Neural progenitor cell (in vitro differentiated cells): Measurements from ENCODE around the gene SCLT1. TPM values are rescaled to one million over a fixed set of nuclear protein-coding genes. Genes with fewer than 3 reads are reported as not detected.

Experiments
- DNase-seq: peaks from one replicate; pipeline ENCODE4 v3.0.0-alpha.2; 2016; ENCODE audit warnings: low spot score
- H2AFZ ChIP-seq: fragments of 200-600 bp; sonication (generic); replicated peaks from 2 replicates; pipeline ENCODE4 v1.6.1; 2016; ENCODE audit warnings: antibody characterized with exemption
- H3F3A ChIP-seq: fragments of 200-600 bp; sonication (generic); 2 replicates; pipeline ENCODE4 v1.6.1; 2016; ENCODE audit warnings: antibody characterized with exemption, low read depth
- H3K27ac ChIP-seq: fragments of 200-600 bp; sonication (generic); 2 replicates; pipeline ENCODE4 v1.5.1; 2016; ENCODE audit warnings: mild to moderate bottlenecking
- H3K27me3 ChIP-seq: fragments of 200-600 bp; sonication (generic); 2 replicates; pipeline ENCODE4 v1.6.1; 2016; ENCODE audit warnings: mild to moderate bottlenecking, moderate library complexity
- H3K36me3 ChIP-seq: fragments of 200-600 bp; sonication (generic); 2 replicates; pipeline ENCODE4 v1.5.1; 2016
- H3K4me1 ChIP-seq: fragments of 200-600 bp; sonication (generic); 2 replicates; pipeline ENCODE4 v1.6.1; 2016; ENCODE audit warnings: mixed run types
- H3K4me2 ChIP-seq: fragments of 200-600 bp; sonication (generic); 2 replicates; pipeline ENCODE4 v1.6.1; 2016
- H3K4me3 ChIP-seq: fragments of 200-600 bp; sonication (generic); 2 replicates; pipeline ENCODE4 v1.5.1; 2016
- H3K79me2 ChIP-seq: fragments of 200-600 bp; sonication (generic); 2 replicates; pipeline ENCODE4 v1.6.1; 2016; ENCODE audit warnings: low read depth
- H3K9ac ChIP-seq: fragments of 200-600 bp; sonication (generic); 2 replicates; pipeline ENCODE4 v1.6.1; 2016
- H3K9me3 ChIP-seq: fragments of 200-600 bp; sonication (generic); 2 replicates; pipeline ENCODE4 v1.5.1; 2016; ENCODE audit warnings: low read depth
- H4K20me1 ChIP-seq: fragments of 200-600 bp; sonication (generic); 2 replicates; pipeline ENCODE4 v1.6.1; 2016; ENCODE audit warnings: low read depth
- H3K27ac Mint-ChIP-seq: 3 replicates; pipeline ENCODE4 v1.8.0; 2021; ENCODE audit warnings: mixed read lengths
- H3K27me3 Mint-ChIP-seq: 2 replicates; pipeline ENCODE4 v1.8.0; 2022; ENCODE audit warnings: low read depth, mild to moderate bottlenecking, inconsistent platforms, moderate library complexity, mixed read lengths; ENCODE audit not compliant: insufficient read depth
- H3K36me3 Mint-ChIP-seq: 3 replicates; pipeline ENCODE4 v1.8.0; 2021; ENCODE audit warnings: mixed read lengths
- H3K4me1 Mint-ChIP-seq: 3 replicates; pipeline ENCODE4 v1.8.0; 2021; ENCODE audit warnings: mixed read lengths
- H3K4me3 Mint-ChIP-seq: 3 replicates; pipeline ENCODE4 v1.8.0; 2021; ENCODE audit warnings: mild to moderate bottlenecking, moderate library complexity, mixed read lengths
- H3K9me3 Mint-ChIP-seq: 3 replicates; pipeline ENCODE4 v1.8.0; 2020; ENCODE audit warnings: mixed read lengths
- EZH2 ChIP-seq: fragments of 200-600 bp; sonication (generic); IDR thresholded peaks from 2 replicates; pipeline ENCODE4 v1.6.1; 2017; ENCODE audit warnings: antibody characterized with exemption, mild to moderate bottlenecking, moderate library complexity
- EZH2phosphoT487 ChIP-seq: fragments of 200-600 bp; sonication (generic); IDR thresholded peaks from 2 replicates; pipeline ENCODE4 v1.6.1; 2017; ENCODE audit warnings: antibody characterized with exemption
- total RNA-seq: library from RNA; depleted of rRNA; stranded (reverse); fragments of >200 nt; gene quantifications from 2 replicates; pipeline ENCODE4 v1.2.3, GENCODE V29; 2015; ENCODE audit warnings: low replicate concordance
- TF ChIP-seq, protein P1 (sequence below): fragments of 200-600 bp; sonication (generic); IDR thresholded peaks from 2 replicates; pipeline ENCODE4 v1.5.1; 2017; ENCODE audit warnings: antibody characterized with exemption, mild to moderate bottlenecking

Gene SCLT1
- total RNA-seq, 1 donor from 2014 or later: 30.0 TPM

DNA sequence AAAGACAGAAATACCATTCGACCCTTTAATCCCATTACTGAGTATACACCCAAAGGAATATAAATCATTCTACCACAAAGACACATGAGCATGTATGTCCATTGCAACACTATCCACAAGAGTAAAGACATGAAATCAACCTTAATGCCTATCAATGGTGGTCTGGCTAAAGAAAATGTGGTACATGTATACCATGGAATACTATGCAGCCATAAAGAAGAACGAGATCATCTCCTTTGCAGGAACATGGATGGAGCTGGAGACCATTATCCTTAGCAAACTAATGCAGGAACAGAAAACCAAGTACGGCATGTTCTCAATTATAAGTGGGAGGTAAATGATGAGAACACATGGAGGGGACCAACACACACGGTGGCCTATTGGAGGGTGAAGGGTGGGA, 7.9 kb downstream of the SCLT1 start:
- Mint-ChIP-seq H3K4me1 (peaks cover 4% of the 10 kb centered on the region), H3K36me3 (peaks cover 37% of the 10 kb centered on the region), H3K9me3 (peaks cover 56% of the 10 kb centered on the region), H3K4me3 (no peak overlapping the region), H3K27ac (no peak overlapping the region), H3K27me3 (peaks cover 3% of the 10 kb centered on the region)
- no peak overlapping the region for H2AFZ ChIP-seq
- TF ChIP-seq EZH2: no peak
- TF ChIP-seq, protein P1, sequence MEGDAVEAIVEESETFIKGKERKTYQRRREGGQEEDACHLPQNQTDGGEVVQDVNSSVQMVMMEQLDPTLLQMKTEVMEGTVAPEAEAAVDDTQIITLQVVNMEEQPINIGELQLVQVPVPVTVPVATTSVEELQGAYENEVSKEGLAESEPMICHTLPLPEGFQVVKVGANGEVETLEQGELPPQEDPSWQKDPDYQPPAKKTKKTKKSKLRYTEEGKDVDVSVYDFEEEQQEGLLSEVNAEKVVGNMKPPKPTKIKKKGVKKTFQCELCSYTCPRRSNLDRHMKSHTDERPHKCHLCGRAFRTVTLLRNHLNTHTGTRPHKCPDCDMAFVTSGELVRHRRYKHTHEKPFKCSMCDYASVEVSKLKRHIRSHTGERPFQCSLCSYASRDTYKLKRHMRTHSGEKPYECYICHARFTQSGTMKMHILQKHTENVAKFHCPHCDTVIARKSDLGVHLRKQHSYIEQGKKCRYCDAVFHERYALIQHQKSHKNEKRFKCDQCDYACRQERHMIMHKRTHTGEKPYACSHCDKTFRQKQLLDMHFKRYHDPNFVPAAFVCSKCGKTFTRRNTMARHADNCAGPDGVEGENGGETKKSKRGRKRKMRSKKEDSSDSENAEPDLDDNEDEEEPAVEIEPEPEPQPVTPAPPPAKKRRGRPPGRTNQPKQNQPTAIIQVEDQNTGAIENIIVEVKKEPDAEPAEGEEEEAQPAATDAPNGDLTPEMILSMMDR: no peak
- TF ChIP-seq EZH2phosphoT487: no peak
- H3K4me3 ChIP-seq: no peak overlapping the region
- H3K9ac ChIP-seq: no peak overlapping the region
- H3K9me3 ChIP-seq: peaks cover 8% of the 10 kb centered on the region
- no peaks in the 10 kb centered on the region for H3F3A ChIP-seq
- no peak overlapping the region for H3K4me2 ChIP-seq
- H3K4me1 ChIP-seq: no peaks in the 10 kb centered on the region
- H4K20me1 ChIP-seq: no peaks in the 10 kb centered on the region
- H3K27ac ChIP-seq: no peak overlapping the region
- no peaks in the 10 kb centered on the region for H3K36me3 ChIP-seq
- no peaks in the 10 kb centered on the region for H3K27me3 ChIP-seq
- peaks cover 70% of the 10 kb centered on the region for H3K79me2 ChIP-seq
- DNase-seq: no peak

DNA sequence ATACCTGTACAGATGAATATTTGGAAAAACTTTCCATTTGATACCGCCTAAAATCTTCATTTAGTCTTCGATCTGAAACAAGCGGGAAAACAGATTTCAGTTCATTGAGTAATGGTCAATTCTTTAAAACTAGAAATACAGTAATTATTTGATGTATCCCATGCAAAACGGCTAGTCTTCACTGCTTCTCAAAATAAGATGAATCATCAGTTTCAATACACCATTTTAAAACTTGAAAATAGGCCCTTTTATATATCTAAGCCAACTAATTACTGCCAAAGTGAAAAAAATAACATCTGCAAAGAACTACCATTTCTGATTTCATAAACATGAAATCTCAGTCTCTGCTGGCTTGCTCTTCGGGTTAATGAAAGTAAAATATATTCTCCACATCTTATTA, 11.0 kb downstream of the SCLT1 start:
- Histone ChIP-seq H2AFZ (no peak overlapping the region), H3K4me1 (no peaks in the 10 kb centered on the region), H3K79me2 (peaks cover 39% of the 10 kb centered on the region), H3K4me3 (no peak overlapping the region), H3K27ac (no peak overlapping the region), H4K20me1 (no peaks in the 10 kb centered on the region), H3K9me3 (peaks cover 8% of the 10 kb centered on the region), H3K36me3 (no peaks in the 10 kb centered on the region), H3F3A (no peaks in the 10 kb centered on the region), H3K27me3 (no peaks in the 10 kb centered on the region), H3K9ac (no peak overlapping the region), H3K4me2 (no peak overlapping the region)
- peaks cover 62% of the 10 kb centered on the region for H3K9me3 Mint-ChIP-seq
- no peak for DNase-seq
- H3K4me3 Mint-ChIP-seq: no peak overlapping the region
- TF ChIP-seq, protein P1: no peak
- TF ChIP-seq EZH2phosphoT487 (no peak), EZH2 (no peak)
- peaks cover 3% of the 10 kb centered on the region for H3K27me3 Mint-ChIP-seq
- no peak overlapping the region for H3K27ac Mint-ChIP-seq
- peaks cover 50% of the 10 kb centered on the region for H3K36me3 Mint-ChIP-seq
- peaks cover 4% of the 10 kb centered on the region for H3K4me1 Mint-ChIP-seq

DNA sequence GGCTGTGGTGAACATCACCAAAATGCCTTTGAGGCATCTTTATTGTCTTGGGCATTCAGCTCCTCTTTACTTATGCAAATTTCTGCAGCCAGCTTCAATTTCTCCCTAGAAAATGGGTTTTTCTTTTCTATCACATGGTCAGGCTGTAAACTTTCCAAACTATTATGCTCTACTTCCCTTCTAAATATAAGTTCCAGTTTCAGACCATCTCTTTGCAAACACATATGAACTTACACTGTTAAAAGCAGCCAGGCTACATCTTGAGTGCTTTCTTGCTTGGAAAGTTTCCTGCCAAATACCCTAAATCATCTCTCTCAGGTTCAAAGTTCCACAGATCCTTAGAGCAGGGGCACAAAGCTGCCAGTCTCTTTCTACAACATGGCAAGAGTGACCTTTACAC, 13.2 kb downstream of the SCLT1 start:
- peaks cover 58% of the 10 kb centered on the region for H3K36me3 Mint-ChIP-seq

More for the DNA sequence above, 13.2 kb downstream of the SCLT1 start:
- TF ChIP-seq EZH2 (no peak), EZH2phosphoT487 (no peak)
- TF ChIP-seq, protein P1: no peak
- Histone ChIP-seq H3K9ac (no peak overlapping the region), H3F3A (no peaks in the 10 kb centered on the region), H3K9me3 (peaks cover 3% of the 10 kb centered on the region), H3K27me3 (no peaks in the 10 kb centered on the region), H3K27ac (no peak overlapping the region), H3K79me2 (peaks cover 21% of the 10 kb centered on the region), H3K4me2 (no peak overlapping the region), H3K4me3 (no peak overlapping the region), H4K20me1 (no peaks in the 10 kb centered on the region), H3K36me3 (no peaks in the 10 kb centered on the region), H3K4me1 (no peaks in the 10 kb centered on the region), H2AFZ (no peak overlapping the region)
- Mint-ChIP-seq H3K4me3 (no peak overlapping the region), H3K27ac (no peak overlapping the region), H3K27me3 (peaks cover 3% of the 10 kb centered on the region), H3K9me3 (peaks cover 52% of the 10 kb centered on the region), H3K4me1 (peaks cover 4% of the 10 kb centered on the region)
- DNase-seq: no peak
